GM12874 (cell line): ENCODE measurements around the gene CHST11.

Experiments used
- CTCF ChIP-seq: IDR thresholded peaks from 2 replicates; pipeline ENCODE4 v1.5.1; 2011; ENCODE audit warnings: low read depth, mild to moderate bottlenecking, control low read depth, low read length, moderate library complexity; ENCODE audit not compliant: insufficient read depth

CHST11 gene

GRCh38 chr12:104454997-104455396 is 1.8 kb upstream of the CHST11 start:
- TF ChIP-seq CTCF, result no peak

- no peak for TF ChIP-seq CTCF
Observed at GRCh38 chr12:104455578-104456416, 951 bp upstream of the CHST11 start.

GRCh38 chr12:104456950-104457745 is 400 bp downstream of the CHST11 start:
- TF ChIP-seq CTCF, result peak; percentile 54

- TF ChIP-seq CTCF, result peak; percentile 31
Observed at GRCh38 chr12:104457746-104458693, 1.3 kb downstream of the CHST11 start.

- no peak for TF ChIP-seq CTCF
Observed at GRCh38 chr12:104458694-104459367, 2.1 kb downstream of the CHST11 start.

- TF ChIP-seq CTCF, result no peak
Observed at GRCh38 chr12:104459368-104459909, 2.7 kb downstream of the CHST11 start.
